ENCODE results near the gene MAP4K4. TPM values are rescaled to one million over a fixed set of nuclear protein-coding genes. Genes with fewer than 3 reads are reported as not detected.

Gene MAP4K4
- total RNA-seq, 2 donors from 2014 or later, result 26.8 to 30.7 TPM

- no peaks in the 10 kb centered on the region for H3K4me1 ChIP-seq
- no peak overlapping the region for H3K9ac ChIP-seq (ENCODE audit: low read depth in 2 of 2, low read length in 2 of 2)
- intact Hi-C loops (cut with DNase I), result no loop called here
- no peaks in the 10 kb centered on the region for H3K9me3 ChIP-seq
- no peak for TF ChIP-seq CTCF (IDR thresholded peaks at IDR 0.05)
- H3K27me3 ChIP-seq, result no peaks in the 10 kb centered on the region
- no peaks in the 10 kb centered on the region for H3K36me3 ChIP-seq
- H3K27ac ChIP-seq, result no peak overlapping the region
- no peak for DNase-seq
- H3K4me3 ChIP-seq, result no peak overlapping the region
Measured at GRCh38 chr2:101684313-101684712, 13.2 kb upstream of the MAP4K4 start.

- H3K4me1 ChIP-seq, result no peaks in the 10 kb centered on the region
- no peak for DNase-seq
- H3K4me3 ChIP-seq, result no peak overlapping the region
- no peaks in the 10 kb centered on the region for H3K9me3 ChIP-seq
- no peak for TF ChIP-seq CTCF (IDR thresholded peaks at IDR 0.05)
- no peaks in the 10 kb centered on the region for H3K27me3 ChIP-seq
- intact Hi-C loops (cut with DNase I), result no loop called here
- no peaks in the 10 kb centered on the region for H3K36me3 ChIP-seq
- H3K27ac ChIP-seq, result no peak overlapping the region
- no peak overlapping the region for H3K9ac ChIP-seq (ENCODE audit: low read depth in 2 of 2, low read length in 2 of 2)
Measured at GRCh38 chr2:101688261-101688660, 9.2 kb upstream of the MAP4K4 start.

- TF ChIP-seq CTCF (IDR thresholded peaks at IDR 0.05), result no peak
- intact Hi-C loops (cut with DNase I), result no loop called here
- H3K27ac ChIP-seq, result no peak overlapping the region
Measured at GRCh38 chr2:101689114-101689825, 8.2 kb upstream of the MAP4K4 start.

GRCh38 chr2:101690547-101691152 is 6.9 kb upstream of the MAP4K4 start:
- Histone ChIP-seq H3K27me3 (no peaks in the 10 kb centered on the region), H3K9me3 (no peaks in the 10 kb centered on the region), H3K4me1 (no peaks in the 10 kb centered on the region), H3K9ac (ENCODE audit: low read depth in 2 of 2, low read length in 2 of 2) (no peak overlapping the region), H3K36me3 (no peaks in the 10 kb centered on the region), H3K4me3 (no peak overlapping the region), H3K27ac (no peak overlapping the region)
- DNase-seq, result peak; percentile 23
- intact Hi-C loops (cut with DNase I), result loop anchor here (10.0 kb wide), 1 partner anchor 134 kb away; no protein-coding TSS in a partner anchor
- TF ChIP-seq CTCF (IDR thresholded peaks at IDR 0.05), result no peak

More at GRCh38 chr2:101689114-101689825, 8.2 kb upstream of the MAP4K4 start:
- Histone ChIP-seq H3K9ac (ENCODE audit: low read depth in 2 of 2, low read length in 2 of 2) (no peak overlapping the region), H3K4me1 (no peaks in the 10 kb centered on the region), H3K36me3 (no peaks in the 10 kb centered on the region), H3K9me3 (no peaks in the 10 kb centered on the region), H3K4me3 (no peak overlapping the region), H3K27me3 (no peaks in the 10 kb centered on the region)
- DNase-seq, result no peak

- Histone ChIP-seq H3K27ac (no peak overlapping the region), H3K4me3 (no peak overlapping the region), H3K9me3 (no peaks in the 10 kb centered on the region), H3K9ac (ENCODE audit: low read depth in 2 of 2, low read length in 2 of 2) (no peak overlapping the region), H3K4me1 (no peaks in the 10 kb centered on the region), H3K27me3 (no peaks in the 10 kb centered on the region), H3K36me3 (no peaks in the 10 kb centered on the region)
- TF ChIP-seq CTCF (IDR thresholded peaks at IDR 0.05), result no peak
- intact Hi-C loops (cut with DNase I), result loop anchor here (10.0 kb wide), 1 partner anchor 133 kb away; no protein-coding TSS in a partner anchor
- DNase-seq, result no peak
Measured at GRCh38 chr2:101692041-101692440, 5.5 kb upstream of the MAP4K4 start.
